ENCODE results near the gene CES4A. TPM values are rescaled to one million over a fixed set of nuclear protein-coding genes. Genes with fewer than 3 reads are reported as not detected.
A peak's percentile ranks its signal among the peaks of the same experiment; 100 is the strongest.

CES4A gene
- total and polyA plus RNA-seq, 9 of the 15 experiments (the other 6 are each of a cell fraction or from before 2014, with no cell fraction given): 0.09 to 0.13 (median 0.11) TPM; not detected in 6

GRCh38 chr16:67055712-67056487 is 67.5 kb downstream of the CES4A start (continued):
- TF ChIP-seq, protein P1, sequence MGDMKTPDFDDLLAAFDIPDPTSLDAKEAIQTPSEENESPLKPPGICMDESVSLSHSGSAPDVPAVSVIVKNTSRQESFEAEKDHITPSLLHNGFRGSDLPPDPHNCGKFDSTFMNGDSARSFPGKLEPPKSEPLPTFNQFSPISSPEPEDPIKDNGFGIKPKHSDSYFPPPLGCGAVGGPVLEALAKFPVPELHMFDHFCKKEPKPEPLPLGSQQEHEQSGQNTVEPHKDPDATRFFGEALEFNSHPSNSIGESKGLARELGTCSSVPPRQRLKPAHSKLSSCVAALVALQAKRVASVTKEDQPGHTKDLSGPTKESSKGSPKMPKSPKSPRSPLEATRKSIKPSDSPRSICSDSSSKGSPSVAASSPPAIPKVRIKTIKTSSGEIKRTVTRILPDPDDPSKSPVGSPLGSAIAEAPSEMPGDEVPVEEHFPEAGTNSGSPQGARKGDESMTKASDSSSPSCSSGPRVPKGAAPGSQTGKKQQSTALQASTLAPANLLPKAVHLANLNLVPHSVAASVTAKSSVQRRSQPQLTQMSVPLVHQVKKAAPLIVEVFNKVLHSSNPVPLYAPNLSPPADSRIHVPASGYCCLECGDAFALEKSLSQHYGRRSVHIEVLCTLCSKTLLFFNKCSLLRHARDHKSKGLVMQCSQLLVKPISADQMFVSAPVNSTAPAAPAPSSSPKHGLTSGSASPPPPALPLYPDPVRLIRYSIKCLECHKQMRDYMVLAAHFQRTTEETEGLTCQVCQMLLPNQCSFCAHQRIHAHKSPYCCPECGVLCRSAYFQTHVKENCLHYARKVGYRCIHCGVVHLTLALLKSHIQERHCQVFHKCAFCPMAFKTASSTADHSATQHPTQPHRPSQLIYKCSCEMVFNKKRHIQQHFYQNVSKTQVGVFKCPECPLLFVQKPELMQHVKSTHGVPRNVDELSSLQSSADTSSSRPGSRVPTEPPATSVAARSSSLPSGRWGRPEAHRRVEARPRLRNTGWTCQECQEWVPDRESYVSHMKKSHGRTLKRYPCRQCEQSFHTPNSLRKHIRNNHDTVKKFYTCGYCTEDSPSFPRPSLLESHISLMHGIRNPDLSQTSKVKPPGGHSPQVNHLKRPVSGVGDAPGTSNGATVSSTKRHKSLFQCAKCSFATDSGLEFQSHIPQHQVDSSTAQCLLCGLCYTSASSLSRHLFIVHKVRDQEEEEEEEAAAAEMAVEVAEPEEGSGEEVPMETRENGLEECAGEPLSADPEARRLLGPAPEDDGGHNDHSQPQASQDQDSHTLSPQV (IDR thresholded peaks at IDR 0.05): no peak
- no peak for TF ChIP-seq MTA1 (IDR thresholded peaks at IDR 0.05; ENCODE audit: borderline replicate concordance)
- TF ChIP-seq, protein P2, sequence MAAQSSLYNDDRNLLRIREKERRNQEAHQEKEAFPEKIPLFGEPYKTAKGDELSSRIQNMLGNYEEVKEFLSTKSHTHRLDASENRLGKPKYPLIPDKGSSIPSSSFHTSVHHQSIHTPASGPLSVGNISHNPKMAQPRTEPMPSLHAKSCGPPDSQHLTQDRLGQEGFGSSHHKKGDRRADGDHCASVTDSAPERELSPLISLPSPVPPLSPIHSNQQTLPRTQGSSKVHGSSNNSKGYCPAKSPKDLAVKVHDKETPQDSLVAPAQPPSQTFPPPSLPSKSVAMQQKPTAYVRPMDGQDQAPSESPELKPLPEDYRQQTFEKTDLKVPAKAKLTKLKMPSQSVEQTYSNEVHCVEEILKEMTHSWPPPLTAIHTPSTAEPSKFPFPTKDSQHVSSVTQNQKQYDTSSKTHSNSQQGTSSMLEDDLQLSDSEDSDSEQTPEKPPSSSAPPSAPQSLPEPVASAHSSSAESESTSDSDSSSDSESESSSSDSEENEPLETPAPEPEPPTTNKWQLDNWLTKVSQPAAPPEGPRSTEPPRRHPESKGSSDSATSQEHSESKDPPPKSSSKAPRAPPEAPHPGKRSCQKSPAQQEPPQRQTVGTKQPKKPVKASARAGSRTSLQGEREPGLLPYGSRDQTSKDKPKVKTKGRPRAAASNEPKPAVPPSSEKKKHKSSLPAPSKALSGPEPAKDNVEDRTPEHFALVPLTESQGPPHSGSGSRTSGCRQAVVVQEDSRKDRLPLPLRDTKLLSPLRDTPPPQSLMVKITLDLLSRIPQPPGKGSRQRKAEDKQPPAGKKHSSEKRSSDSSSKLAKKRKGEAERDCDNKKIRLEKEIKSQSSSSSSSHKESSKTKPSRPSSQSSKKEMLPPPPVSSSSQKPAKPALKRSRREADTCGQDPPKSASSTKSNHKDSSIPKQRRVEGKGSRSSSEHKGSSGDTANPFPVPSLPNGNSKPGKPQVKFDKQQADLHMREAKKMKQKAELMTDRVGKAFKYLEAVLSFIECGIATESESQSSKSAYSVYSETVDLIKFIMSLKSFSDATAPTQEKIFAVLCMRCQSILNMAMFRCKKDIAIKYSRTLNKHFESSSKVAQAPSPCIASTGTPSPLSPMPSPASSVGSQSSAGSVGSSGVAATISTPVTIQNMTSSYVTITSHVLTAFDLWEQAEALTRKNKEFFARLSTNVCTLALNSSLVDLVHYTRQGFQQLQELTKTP (IDR thresholded peaks at IDR 0.05; ENCODE audit: low read depth in 1 of 2, partially characterized antibody in 2 of 2): no peak
- TF ChIP-seq DLX4 (CRISPR knock-in tag; IDR thresholded peaks at IDR 0.05): no peak
- 0 out of 2 replicates have a peak, but pooled peaks have one; percentile 39 for TF ChIP-seq MEF2D (tag; conservative IDR thresholded peaks at IDR 0.05; ENCODE audit: low read depth)
- no peak for TF ChIP-seq BRD4 (IDR thresholded peaks at IDR 0.05)
- no peak for TF ChIP-seq ZC3H11A (IDR thresholded peaks at IDR 0.05; ENCODE audit: low read depth, low read length)
- TF ChIP-seq, protein P3, sequence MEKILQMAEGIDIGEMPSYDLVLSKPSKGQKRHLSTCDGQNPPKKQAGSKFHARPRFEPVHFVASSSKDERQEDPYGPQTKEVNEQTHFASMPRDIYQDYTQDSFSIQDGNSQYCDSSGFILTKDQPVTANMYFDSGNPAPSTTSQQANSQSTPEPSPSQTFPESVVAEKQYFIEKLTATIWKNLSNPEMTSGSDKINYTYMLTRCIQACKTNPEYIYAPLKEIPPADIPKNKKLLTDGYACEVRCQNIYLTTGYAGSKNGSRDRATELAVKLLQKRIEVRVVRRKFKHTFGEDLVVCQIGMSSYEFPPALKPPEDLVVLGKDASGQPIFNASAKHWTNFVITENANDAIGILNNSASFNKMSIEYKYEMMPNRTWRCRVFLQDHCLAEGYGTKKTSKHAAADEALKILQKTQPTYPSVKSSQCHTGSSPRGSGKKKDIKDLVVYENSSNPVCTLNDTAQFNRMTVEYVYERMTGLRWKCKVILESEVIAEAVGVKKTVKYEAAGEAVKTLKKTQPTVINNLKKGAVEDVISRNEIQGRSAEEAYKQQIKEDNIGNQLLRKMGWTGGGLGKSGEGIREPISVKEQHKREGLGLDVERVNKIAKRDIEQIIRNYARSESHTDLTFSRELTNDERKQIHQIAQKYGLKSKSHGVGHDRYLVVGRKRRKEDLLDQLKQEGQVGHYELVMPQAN (IDR thresholded peaks at IDR 0.05; ENCODE audit: borderline replicate concordance): no peak
- TF ChIP-seq HEY1 (CRISPR knock-in tag; IDR thresholded peaks at IDR 0.05; ENCODE audit: borderline replicate concordance): no peak
- peak; percentile 79 for TF ChIP-seq DPF2 (IDR thresholded peaks at IDR 0.05)
- TF ChIP-seq ELF2 (CRISPR knock-in tag; IDR thresholded peaks at IDR 0.05): no peak
- no peak for TF ChIP-seq NUFIP1 (IDR thresholded peaks at IDR 0.05; ENCODE audit: partially characterized antibody)
- TF ChIP-seq NFE2L1 (tag; IDR thresholded peaks at IDR 0.05; ENCODE audit: borderline replicate concordance, low read depth): no peak

All from K562 (cell line).